Stimulated activated CD4-positive, alpha-beta T cell treated with anti-CD3 and anti-CD28 coated beads, Interleukin-1b, Interleukin-23, amount 100 ng/mL, for 24 hours (primary cell): ENCODE measurements around the gene CEP41.
A peak's percentile ranks its signal among the peaks of the same experiment; 100 is the strongest.

Experiments
- DNase-seq, 4 experiments: peaks; one replicate each; pipeline ENCODE4 v3.0.0-alpha.2; 2020; ENCODE audit warnings: low read depth in 4 of 4, low spot score in 1 of 4

The CEP41 gene

DNA sequence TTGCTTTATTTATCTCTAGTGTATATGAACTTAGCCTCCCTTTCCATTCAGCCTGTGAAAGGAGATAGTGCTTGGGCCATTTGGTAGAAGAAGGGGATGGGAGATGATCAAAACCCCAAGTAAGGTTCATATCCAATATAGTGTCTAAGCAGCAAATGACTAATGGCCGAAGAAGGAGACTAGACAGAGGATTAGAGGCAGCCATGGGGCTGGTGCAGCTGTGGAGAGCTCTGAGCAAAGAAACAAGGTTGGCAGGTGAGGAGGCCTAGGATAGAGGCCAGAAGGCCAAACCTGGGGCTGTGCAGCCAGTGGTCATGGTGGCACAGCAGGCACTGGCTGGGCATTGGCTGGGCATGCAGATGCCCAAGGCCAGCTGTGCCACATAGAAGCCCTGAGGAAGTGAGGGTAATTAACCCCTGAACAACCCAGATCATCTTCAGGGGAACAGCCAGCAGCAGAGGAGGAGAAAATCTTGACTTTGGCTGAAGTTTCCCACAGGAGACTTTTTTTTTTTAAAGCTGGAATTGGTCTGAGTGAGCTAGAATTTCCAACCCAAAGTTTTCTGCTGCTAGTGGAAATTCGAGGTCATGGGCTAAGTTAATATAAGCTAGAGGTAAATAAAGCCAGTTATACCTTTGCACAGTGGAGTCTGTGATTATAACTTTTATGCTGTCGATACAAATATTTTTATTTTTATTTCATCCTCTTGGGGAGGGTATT, 70.8 kb downstream of the CEP41 start:
- no peak for DNase-seq

DNA sequence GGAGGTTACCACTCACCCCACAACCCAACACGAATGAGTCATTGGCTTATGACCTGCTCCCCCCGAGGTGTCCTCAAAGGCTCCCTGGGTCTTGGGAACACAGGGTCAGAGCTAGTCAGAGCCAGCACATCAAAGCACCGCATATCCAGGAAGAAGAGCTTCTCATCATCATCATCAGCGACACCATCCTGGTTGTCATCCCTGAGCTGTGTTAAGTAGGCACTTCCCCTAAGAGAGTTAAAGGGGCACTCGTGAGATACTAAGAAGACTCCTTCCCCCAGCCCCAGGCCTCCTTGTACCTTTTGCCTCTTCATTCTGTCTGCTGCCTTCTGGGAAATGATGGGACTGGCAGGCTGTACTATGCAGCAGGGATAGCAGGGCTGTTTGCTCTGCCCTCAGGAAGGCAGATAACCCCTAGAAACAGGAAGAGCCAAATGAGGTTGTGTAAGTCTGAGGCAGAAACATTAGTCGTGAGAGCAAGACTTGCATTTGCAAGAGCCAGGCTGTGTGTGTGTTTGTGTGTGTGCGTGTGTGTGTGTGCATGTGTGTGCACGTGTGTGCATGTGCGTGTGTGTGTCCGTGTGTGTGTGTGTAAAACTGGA, 71.6 kb downstream of the CEP41 start:
- DNase-seq: no peak

DNA sequence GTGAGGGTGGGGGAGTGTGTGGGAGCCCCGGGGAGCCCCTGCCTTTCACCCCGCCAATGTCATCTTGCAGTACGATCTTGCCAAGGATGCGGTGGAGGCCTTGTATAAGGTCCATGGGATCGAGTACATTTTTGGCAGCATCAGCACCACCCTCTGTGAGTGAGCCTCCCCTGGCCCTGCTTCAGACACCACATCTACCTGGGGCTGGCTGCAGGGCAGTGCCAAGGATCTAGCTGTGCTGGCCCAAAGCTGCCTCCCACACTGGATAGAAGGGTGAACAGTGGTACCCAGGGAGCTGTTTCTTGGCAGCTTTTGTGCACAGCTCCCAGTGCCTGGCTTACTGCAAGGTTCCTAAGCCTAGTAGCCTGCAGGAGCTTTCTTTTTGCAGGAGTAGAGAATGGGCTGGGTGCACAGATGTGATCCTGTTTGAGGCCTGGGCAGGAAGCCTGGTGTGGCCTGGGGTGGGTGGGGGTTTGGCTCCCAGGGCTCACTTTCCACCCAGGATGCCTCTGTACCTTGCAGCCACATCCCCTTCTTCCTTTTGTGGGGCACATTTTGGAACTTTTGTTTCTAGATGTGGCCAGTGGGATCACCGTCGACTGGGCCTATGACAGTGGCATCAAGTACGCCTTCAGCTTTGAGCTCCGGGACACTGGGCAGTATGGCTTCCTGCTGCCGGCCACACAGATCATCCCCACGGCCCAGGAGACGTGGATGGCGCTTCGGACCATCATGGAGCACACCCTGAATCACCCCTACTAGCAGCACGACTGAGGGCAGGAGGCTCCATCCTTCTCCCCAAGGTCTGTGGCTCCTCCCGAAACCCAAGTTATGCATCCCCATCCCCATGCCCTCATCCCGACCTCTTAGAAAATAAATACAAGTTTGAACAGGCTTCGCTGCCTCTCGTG, 72.7 kb downstream of the CEP41 start:
- no peak for DNase-seq

DNA sequence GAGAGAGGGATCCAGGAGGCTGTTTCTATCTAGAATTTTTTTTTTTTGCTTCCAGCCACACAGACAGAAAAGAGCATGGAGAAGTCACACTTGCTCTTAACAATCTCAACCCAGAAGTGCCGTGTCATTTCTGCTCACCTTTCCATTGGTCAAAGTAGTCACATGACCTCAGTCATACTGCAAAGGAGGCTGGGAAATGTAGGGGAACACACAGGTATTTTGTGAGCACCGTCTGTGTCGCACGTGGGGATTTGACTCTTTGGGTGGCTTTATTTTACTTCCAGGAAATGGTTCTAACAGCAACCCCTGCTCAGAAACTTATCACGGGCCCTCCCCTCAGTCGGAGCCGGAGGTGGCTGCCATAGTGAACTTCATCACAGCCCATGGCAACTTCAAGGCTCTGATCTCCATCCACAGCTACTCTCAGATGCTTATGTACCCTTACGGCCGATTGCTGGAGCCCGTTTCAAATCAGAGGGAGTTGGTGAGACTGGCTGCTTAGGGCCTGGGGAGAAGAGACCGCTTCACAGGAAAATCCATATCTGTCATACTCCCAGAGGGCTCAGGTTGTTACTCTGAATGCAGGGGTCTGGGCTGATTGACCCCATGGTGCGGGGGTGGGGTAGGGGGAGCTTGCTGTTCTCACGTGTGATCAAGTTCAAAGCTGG, 73.6 kb downstream of the CEP41 start:
- DNase-seq: no peak

DNA sequence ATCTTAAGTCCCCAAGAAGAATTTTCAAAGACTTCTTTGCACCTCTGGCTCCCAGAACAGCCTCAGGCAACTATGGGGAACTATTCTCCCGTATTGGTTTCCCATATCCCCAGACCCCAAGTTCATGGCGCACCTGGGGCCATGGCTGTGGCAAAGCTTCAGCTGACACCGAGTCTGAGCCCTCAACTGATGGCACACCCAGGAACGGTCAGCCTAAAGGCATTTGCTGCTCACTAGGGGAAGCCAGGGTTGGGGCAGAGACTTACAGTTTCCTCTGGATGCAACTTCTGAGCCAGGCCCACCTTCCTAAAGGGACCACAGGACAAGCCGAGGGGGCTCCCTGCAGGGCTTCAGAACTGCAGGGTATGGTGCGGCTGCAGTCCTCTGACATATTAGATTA, 74.3 kb downstream of the CEP41 start:
- no peak for DNase-seq

DNA sequence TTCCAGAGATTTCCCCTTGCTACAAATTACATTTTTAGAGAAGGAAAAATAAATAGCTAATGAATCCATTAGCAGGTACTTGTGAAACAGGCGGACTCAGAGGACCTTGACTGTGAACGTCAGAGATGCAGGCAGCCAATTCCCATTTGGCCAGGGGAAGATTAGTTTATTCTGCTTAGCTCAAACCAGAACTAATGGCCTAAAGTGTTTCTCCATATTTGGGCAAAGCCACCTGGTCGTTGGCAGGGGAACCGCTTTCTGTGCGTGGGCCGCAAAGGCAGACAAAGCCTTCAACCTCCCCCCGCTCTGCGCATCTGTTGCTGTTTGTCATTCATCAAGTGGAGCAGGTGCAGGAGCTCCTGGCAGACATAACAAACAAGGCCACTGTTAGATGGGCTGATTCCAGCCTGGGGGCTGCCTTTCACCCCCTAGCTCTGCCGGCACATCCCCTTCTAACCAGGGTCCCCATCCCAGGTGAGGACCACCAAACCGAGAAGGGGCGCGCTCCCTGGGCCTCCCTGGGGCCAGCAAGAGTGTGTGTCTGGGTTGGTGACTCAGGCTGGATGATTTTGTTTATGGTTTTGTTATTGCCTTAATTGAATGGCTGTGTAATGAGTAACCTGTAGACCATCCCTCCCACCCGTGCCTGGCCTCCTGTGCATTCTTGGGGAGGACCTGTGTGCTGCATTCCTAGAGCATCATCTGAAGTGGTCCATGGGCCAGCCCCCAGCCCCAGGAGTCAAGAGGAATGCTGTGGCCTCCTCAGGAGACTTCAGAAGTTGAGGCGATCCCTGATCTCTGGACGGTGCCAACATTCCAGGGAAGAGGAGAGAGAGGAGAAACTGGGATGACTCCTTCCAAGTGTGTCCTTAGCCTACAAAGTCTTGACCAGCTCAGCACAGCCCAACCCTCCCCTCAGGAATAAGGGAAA, 75.0 kb downstream of the CEP41 start:
- no peak for DNase-seq

DNA sequence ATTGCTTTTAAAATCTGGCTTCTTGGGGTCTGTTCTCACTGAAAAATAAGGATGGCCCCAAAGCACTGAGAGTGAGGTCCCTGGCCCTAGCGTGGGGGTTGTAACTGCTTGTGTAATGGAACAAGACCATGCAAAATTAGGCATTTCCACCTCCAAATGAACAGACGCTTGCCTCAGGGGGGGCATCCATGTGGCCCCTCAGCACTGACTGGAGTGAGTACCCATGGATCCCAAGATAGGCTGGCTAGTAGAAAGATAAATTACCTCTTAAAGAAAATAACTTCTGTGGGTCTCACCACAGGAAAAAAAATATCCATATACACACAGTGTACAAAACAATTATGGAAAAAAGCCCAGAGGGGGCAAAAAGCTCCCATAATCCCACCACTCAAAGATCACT, 75.7 kb downstream of the CEP41 start:
- no peak for DNase-seq

DNA sequence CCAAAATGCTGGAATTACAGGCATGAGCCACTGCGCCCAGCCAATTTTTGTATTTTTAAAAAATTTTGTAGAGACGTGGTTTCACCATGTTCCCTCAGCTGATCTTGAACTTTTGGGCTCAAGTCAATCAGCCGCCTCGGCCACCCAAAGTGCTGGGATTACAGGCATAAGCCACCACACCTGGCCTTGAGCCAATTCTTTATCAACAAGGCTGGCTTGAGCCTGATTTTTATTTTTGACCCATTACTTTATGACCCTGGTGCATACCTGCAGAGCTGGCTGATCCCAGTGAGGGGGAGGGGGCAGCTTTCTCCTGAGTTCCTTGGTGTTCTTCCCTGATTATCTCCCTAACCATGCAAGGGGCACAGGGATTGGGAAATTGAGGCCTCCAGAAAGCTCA, 76.4 kb downstream of the CEP41 start:
- no peak for DNase-seq

DNA sequence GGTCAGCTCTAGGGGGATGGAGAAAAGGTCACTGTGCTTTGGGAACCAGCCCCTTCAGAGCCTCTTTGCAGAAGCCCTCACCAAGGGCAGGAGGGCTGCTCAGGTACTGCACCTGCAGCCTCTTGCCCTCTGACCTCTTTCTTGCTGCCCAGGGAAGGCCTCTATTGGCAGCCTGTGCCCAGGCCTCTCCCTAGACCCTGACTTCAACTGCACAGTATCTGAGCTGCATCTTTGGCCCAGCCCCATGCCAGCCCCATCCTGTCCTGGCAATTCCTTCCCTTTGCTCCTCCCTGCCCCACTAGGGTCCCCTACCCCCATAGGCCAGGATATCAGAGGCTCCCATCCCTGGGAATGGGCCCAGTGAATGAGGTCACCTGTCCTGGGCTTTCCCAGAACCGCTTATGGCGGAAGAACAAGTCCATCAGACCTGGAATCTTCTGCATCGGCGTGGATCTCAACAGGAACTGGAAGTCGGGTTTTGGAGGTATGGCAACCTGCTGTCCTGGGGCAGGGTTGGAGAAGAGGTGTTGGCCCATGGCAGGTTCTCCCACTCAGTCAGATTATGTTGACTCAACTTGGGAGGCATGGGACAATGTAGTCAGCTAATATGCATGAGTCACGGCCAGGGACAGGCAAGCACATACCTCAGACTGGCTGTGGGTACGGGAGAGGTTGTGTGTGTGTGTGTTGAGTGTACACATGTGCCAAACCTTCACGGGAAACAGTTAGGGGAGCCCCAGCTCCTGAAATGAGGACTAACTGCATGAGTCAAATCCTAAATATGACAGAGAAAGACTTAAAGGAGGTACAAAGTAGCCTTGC, 77.6 kb downstream of the CEP41 start:
- peak in 2 of 4 experiments; percentile 25 to 52 for DNase-seq

DNA sequence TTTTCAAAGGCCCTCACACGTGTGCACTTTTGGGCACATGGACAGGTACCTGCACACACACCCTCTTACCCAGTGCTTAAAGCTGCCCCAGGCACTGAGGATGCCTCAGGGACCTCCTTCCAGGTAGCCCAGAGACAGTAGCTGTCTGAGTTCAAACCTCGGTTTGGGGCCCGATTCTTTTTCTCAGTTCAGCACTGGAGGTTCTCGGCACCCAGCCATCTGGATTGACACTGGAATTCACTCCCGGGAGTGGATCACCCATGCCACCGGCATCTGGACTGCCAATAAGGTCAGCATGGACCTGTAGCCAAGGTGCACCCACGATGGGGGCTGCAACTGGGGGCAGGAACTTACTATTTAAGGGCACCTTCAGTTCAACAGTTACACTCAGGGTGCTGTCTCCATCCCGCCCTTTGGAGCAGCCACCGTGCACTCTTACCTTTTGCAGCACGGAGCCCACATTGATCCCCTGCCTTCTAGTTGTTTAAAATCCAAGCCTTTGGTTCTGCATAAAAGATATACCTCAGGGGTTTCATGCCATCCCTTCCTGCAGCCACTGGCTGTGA, 78.5 kb downstream of the CEP41 start:
- DNase-seq: no peak

DNA sequence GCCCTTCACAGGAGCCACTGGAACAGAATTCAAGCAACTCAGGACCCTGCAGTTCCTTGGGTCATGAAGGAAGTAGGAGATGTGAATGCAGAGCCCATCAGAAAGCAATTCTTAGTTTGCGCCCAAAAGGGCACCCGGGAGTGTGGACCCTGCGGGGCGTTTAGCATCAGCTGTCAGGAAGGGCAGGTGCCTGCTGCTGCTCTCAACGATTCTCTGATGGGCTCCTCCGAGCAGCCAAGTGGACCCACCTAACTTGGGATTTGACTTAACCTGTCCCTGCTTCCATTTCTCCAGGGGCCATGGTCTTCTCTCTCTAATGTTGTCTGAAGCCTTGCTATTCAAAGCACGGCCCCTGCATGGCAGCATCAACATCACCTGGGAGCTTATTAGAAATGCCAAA, 79.1 kb downstream of the CEP41 start:
- no peak for DNase-seq

DNA sequence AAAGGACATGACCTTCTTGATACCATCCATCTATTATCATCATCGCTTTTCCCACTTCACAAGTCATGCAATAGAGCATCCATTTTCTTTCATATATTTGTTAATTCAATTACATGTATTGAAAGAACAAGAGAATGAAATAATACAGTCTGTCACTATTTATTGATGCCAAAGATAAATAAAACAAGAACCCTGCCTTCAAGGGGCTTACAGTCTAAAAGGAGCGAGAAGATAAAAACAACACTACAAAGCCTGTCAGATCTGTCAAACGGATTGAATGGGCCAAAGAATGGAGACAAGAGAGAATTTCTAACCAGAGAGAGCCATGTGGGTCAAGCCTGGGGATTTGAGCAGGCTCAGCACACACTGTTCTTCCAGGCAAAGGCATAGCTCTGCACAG, 80.3 kb downstream of the CEP41 start:
- no peak for DNase-seq

DNA sequence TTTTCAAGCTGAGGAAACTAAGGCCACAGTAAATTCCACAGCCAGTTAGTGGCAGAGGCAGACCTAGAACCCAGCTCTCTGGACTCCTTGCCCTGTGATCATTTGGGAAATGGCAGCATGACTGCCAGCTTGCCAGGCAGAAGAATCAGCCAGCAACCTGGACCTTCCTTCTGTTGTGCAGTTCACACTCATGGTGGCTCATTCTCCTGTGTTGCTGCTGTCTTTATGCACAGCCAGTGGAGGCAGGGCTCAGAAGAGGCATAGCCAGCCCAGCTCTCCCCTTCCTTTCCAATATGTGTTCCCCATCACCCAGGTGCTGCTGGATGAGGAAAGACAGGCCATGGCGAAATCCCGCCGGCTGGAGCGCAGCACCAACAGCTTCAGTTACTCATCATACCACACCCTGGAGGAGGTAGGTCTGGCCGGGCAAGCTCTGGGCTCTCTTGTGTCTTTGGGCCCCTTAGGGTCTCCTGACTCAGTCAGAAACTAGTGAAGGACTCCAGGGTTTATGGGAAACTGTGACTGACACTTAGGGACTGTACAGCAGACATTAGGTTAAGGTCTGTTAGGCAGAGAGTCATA, 81.4 kb downstream of the CEP41 start:
- DNase-seq: no peak

DNA sequence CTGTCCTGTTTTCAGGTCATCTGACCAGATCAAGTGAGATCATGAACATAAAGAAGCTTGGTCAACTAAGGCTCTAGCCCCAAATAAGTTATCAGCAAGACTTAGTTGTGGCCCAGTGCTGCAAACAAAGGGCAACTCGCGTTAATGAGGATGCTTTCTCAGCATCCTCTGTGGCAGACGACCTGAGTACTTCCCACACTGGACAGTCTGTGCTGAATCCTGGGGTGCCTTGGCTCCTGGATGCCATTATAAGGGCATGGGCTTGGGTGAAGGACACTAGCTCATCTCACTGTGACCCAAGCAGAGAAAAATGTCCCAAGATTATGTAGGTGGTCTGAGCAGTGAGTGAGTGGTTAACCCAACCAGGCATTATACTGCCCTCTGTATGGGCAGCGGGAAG, 82.3 kb downstream of the CEP41 start:
- DNase-seq: no peak

DNA sequence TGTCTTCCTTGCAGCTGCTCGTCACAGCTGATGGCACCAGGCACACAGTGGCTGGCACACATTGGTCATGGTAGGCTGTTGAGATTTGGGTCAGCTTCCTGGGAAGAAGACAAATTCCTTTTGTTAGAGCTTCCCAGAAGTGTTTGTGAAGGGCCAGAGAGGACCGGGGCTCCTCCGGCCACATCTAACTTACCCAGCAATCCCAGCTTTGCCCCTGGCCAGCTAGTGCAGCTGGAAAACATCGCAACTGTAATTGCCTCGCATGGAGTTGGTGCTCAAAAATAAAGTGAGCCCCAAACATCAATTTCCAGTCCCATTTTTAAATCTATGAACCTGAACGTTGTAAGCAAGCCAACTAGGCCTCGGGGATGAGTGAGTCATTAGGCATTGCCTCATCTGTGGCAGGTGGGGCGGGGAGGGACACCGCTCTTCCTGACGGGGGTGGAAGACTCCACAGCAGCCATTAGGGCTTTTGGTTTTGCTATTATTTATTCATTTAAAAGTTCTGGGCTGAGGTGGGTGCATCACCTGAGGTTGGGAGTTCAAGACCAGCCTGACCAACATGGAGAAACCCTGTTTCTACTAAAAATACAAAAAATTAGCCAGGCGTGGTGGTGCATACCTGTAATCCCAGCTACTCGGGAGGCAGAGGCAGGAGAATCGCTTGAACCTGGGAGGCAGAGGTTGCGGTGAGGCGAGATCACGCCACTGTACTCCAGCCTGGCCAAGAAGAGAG, 83.8 kb downstream of the CEP41 start:
- DNase-seq: no peak

DNA sequence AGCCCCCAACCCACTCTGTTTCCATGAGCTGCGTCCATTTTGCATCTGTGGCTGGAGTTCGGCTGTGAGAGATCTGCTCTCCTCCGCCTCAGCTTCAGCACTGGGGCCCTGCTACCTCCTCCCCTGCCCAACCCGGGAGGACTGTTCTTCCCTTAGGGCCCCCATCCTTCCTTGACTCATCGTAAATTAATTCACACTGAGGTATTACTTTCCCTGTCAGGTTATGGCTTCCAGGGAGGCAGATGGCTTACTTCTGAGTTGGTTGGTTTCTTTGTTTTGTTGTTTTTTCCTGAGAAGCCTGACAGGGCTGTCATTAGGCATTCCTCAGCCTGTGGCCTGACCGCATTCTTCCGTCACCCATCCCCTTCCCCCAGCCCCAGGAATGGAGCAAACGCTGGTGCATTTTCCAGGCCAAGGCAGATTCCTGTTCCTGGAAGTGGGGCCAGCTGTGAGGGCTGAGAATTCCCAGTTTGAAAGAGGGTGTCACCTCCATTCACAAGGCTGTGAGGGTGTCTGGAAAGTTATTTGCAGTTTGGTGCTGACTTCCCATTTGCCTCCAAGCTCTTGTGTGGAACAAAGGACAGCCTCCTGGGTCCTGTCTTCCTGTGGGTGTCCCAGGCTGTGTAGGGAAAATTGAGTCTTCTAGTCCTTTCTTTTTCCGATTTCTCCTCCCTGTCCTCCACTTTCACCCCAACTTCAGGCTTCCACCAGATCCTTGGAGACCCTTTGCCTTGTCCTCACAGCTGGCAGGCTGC, 84.5 kb downstream of the CEP41 start:
- DNase-seq: no peak

DNA sequence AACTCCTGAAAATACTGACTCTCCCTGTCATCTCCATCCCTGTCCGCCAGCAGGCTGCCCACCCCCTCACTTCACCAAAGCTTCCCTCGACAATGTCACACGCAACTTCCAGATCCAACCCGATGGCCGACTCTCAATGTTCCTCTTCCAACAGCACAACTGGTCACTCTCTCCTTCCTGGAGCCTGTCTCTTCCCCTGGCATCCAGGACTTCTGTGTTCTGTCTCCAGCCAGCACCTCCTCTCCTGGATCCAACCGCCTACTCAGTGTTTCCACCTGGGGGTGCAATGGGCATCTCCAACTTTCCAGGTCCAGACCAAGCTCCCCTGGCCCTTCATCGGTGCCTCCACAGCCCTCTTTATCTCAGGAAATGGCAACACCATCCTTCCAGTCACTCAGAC, 87.6 kb downstream of the CEP41 start:
- no peak for DNase-seq
